ENCODE measurements around the gene AADAT. TPM values are rescaled to one million over a fixed set of nuclear protein-coding genes. Genes with fewer than 3 reads are reported as not detected.
A peak's percentile ranks its signal among the peaks of the same experiment; 100 is the strongest.

AADAT gene
- total RNA-seq, 2 donors from 2014 or later: 1.2 to 1.6 TPM

DNA sequence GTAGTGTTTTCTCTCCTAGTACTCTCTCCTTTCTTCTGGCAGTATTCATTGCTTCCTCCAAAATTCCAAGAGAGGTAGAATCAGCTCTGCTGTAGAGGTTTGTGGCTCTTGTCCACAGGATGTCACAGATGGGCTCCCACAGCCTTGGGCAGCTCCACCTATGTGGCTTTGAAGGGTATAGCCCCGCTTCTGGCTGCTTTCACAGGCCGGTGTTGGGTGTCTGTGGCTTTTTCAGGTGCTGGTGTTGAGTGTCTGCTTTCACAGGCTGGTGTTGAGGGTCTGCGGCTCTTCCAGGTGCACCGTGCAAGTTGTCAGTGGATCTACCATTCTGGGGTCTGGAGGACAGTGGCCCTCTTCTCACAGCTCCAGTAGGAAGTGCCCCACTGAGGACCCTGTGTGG lies 7.9 kb upstream of the AADAT start:
- no peak for DNase-seq (ENCODE audit: low spot score)
- no peak overlapping the region for H3K4me3 ChIP-seq

DNA sequence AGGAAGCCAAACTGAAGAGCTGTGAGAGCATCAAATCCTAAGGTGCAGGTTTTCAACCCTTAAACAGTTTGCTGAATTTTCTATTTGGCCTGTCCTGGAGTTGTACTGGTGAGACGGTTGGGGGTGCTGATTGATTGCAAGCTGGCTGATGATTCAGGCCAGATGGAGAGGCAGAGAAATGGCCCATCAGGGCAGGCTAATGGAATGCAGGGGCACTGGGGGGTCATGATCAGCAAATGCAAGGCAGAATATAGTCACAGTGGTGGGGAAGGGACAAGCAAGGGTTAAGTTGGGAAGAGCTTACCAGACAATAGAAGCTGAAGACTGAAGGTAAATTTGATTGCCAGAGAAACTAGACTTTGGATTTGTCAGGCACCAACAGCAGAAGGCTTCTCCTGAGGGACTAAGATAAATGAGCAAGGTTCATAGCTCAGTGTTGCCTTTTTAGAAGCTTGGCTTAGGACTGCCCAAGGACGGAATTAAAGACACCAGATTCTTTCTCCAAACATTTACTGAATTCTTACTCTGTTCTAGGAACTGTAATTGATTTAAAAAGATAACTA lies 4.3 kb upstream of the AADAT start:
- DNase-seq (ENCODE audit: low spot score): no peak
- H3K36me3 ChIP-seq: no peaks in the 10 kb centered on the region
- H3K9me3 ChIP-seq: no peaks in the 10 kb centered on the region
- no peaks in the 10 kb centered on the region for H3K27me3 ChIP-seq
- H3K4me1 ChIP-seq: peaks cover 0 to 3% of the 10 kb centered on the region in 2 donors
- TF ChIP-seq, protein P1, sequence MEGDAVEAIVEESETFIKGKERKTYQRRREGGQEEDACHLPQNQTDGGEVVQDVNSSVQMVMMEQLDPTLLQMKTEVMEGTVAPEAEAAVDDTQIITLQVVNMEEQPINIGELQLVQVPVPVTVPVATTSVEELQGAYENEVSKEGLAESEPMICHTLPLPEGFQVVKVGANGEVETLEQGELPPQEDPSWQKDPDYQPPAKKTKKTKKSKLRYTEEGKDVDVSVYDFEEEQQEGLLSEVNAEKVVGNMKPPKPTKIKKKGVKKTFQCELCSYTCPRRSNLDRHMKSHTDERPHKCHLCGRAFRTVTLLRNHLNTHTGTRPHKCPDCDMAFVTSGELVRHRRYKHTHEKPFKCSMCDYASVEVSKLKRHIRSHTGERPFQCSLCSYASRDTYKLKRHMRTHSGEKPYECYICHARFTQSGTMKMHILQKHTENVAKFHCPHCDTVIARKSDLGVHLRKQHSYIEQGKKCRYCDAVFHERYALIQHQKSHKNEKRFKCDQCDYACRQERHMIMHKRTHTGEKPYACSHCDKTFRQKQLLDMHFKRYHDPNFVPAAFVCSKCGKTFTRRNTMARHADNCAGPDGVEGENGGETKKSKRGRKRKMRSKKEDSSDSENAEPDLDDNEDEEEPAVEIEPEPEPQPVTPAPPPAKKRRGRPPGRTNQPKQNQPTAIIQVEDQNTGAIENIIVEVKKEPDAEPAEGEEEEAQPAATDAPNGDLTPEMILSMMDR (IDR thresholded peaks at IDR 0.05): no peak
- H3K27ac ChIP-seq: no peak overlapping the region
- no peak overlapping the region for H3K4me3 ChIP-seq

More for the DNA sequence above, 7.9 kb upstream of the AADAT start:
- no peaks in the 10 kb centered on the region for H3K4me1 ChIP-seq
- no peaks in the 10 kb centered on the region for H3K36me3 ChIP-seq
- H3K27me3 ChIP-seq: no peaks in the 10 kb centered on the region
- no peaks in the 10 kb centered on the region for H3K9me3 ChIP-seq
- TF ChIP-seq, protein P1 (IDR thresholded peaks at IDR 0.05): no peak
- H3K27ac ChIP-seq: no peak overlapping the region

DNA sequence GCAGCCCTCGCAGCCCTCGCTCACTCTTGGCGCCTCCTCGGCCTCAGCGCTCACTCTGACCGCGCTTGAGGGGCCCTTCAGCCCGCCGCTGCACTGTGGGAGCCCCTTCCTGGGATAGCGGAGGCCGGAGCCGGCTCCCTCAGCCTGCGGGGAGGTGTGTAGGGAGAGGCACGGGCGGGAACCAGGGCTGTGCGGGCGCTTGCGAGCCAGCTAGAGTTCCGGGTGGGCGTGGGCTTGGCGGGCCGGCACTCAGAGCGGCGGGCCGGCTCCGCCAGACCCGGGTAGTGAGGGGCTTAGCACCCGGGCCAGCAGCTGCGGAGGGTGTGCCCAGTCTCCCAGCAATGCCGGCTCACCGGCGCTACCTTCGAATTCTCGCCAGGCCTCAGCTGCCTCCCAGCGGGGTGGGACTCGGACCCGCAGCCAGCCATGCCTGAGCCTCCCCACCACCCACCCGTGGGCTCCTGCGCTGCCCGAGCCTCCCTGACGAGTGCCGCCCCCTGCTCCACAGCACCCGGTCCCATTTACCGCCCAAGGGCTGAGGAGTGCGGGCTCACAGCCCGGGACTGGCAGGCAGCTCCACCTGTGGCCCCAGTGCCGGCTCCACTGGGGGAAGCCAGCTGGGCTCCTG lies 1.4 kb upstream of the AADAT start:
- TF ChIP-seq, protein P1 (IDR thresholded peaks at IDR 0.05): no peak
- no peak for DNase-seq (ENCODE audit: low spot score)
- H3K9me3 ChIP-seq: no peaks in the 10 kb centered on the region

DNA sequence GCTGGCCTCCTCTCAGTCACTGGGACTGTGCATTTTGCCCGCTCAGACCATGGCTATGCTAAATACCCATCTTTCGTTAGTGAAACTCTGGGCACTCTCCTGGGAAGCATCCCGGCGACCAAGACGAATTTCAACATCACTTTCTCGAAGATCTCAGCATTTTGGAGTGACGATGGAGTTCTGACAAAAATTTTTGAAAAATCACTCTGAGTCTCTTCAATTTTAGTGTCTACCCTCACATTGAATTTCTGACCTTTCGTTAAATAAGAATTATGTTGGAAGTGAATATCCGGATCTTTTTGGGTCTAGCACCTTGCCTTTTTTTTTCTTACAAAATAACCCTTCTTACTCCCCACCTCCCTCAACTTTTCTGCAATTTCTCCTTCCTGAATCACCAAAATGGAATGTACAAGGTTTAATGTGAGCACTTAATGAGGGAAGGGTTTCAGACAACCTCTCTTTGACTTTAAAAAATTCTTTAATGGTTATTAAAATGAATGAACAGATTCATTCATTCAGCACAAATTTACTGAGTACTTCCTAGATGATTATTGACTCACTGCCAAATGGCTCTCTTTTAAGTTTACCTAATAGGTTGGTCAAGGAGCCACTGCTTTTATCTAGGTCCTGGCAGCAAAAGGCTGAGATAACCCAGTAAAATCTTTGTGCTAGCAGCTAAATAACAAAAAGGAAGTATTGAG lies 746 bp upstream of the AADAT start:
- Histone ChIP-seq H3K9me3 (no peaks in the 10 kb centered on the region), H3K27me3 (no peaks in the 10 kb centered on the region), H3K4me3 (peak overlapping the region; percentile 55 to 61), H3K36me3 (no peaks in the 10 kb centered on the region), H3K4me1 (peaks cover 0 to 5% of the 10 kb centered on the region in 2 donors), H3K27ac (no peak overlapping the region)
- TF ChIP-seq, protein P1 (IDR thresholded peaks at IDR 0.05): peak in 1 of 2 donors; percentile 2
- no peak for DNase-seq (ENCODE audit: low spot score)

More for the DNA sequence above, 1.4 kb upstream of the AADAT start:
- Histone ChIP-seq H3K27me3 (no peaks in the 10 kb centered on the region), H3K27ac (no peak overlapping the region), H3K4me1 (peaks cover 0 to 5% of the 10 kb centered on the region in 2 donors), H3K4me3 (no peak overlapping the region), H3K36me3 (no peaks in the 10 kb centered on the region)

DNA sequence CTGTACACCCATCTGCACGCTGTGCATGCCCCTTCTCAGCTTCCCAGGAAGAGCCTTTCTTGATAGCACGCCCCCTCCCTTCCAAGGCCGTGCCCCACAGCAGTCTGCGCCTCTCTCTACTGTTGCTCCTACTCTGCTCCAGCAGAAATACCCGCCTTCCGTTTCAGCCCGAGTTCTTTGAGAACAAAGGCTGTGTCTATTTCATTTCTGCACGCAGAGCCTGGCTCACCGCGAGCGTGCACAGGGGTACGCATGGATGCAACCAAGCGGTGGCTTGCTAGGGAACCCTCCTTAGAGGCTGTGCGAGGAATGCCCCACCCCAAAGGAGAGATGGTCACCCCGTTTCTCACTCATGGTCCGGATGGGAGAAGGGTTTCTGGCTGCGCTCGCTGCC lies 485 bp downstream of the AADAT start:
- Histone ChIP-seq H3K4me1 (peaks cover 0 to 5% of the 10 kb centered on the region in 2 donors), H3K27ac (peak overlapping the region in 1 of 2 donors; percentile 43), H3K27me3 (no peaks in the 10 kb centered on the region), H3K4me3 (peak overlapping the region; percentile 55 to 61), H3K9me3 (no peaks in the 10 kb centered on the region), H3K36me3 (no peaks in the 10 kb centered on the region)
- TF ChIP-seq, protein P1 (IDR thresholded peaks at IDR 0.05): no peak
- no peak for DNase-seq (ENCODE audit: low spot score)
